IPS-11a (cell line): ENCODE measurements around the gene MALRD1.
"Not testable (repeated sequence)": the region's sequence is repeated elsewhere in the genome, so short reads cannot be mapped to it uniquely, and the experiment has no call there.

ENCODE experiments used
- H3K4me3 ChIP-seq: one replicate; pipeline ENCODE4 v1.5.1; 2013; ENCODE audit warnings: low read depth, low read length, control low read depth

The MALRD1 gene

GRCh38 chr10:19701427-19702052 is 652.9 kb downstream of the MALRD1 start:
- no peak overlapping the region for H3K4me3 ChIP-seq

DNA sequence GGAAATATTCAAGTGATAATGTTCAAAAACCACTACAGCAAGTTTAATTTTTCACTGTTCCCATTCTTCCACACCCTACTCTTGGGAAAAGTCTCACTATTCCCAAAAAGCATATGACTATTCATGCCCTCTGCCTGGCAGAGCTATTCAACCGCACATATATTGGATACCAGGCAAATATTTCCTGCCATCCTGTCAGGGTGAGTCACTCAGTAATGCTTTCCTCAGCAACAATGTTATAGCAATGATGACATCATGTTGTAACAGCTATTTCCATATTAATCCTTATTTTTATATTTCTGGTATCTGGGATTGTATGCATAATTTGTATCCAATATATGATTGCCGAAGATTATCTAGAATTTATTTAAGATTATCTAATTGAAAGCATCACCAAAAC is 653.6 kb downstream of the MALRD1 start:
- no peak overlapping the region for H3K4me3 ChIP-seq

- H3K4me3 ChIP-seq: no peak overlapping the region
Measured at GRCh38 chr10:19704544-19704943, 655.9 kb downstream of the MALRD1 start.

GRCh38 chr10:19705250-19705649 is 656.6 kb downstream of the MALRD1 start:
- H3K4me3 ChIP-seq: no peak overlapping the region

DNA sequence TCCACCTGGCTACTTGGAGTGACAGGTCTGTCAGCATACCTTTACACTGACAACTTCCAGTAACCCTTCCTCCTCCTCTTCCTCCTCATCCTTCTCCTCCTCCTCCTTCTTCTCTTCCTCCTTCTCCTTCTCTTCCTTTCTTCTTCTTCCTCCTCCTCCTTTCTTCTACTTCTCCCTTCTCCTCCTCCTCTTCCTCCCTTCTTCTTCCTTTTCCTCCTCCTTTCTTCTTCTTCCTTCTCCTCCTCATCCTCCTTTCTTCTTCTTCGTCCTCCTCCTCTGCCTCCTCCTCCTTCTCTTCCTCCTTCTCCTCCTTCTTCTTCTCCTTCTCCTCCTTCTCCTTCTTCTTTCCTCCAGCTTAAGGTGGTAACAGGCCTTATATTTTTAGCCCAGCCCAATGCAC is 658.3 kb downstream of the MALRD1 start:
- no peak overlapping the region for H3K4me3 ChIP-seq

GRCh38 chr10:19707376-19707775 is 658.8 kb downstream of the MALRD1 start:
- H3K4me3 ChIP-seq: no peak overlapping the region

DNA sequence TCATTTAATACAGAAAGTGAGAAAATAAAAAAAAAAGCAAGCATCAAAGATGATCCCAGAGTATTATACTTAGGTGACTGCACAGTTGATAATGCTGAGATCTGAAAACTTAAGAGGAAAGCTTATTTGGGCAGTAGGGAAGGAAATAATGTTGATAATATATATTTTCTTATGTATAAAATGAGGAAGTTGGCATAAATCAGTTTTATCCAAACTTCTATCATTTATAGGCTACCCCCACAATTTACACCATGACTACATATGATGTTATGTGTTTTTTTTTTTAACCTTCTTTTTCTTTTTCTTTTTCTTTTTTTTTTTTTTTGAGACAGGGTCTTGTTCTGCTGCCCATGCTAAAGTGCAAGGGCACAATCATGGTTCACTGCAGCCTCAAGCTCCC is 659.4 kb downstream of the MALRD1 start:
- no peak overlapping the region for H3K4me3 ChIP-seq

- no peak overlapping the region for H3K4me3 ChIP-seq
Measured at GRCh38 chr10:19710600-19710999, 662.0 kb downstream of the MALRD1 start.

DNA sequence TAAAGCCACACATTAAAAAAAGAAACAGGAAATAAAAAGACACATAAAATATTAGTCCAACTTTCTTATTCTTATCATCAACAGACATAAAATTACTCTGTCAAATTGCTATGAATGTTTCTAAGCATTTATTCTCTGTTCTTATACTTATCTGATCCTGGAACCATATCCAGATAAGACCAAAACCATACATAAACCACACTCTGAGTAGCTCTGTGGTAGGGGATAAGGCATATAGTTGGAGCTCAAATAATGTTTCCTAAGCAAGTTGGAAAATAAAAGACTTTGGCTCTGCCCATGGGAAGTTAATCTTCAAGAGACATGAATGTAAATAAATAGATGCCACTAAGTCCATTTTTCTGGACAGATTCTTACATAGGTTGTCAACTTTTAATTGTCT is 664.6 kb downstream of the MALRD1 start:
- H3K4me3 ChIP-seq: no peak overlapping the region

DNA sequence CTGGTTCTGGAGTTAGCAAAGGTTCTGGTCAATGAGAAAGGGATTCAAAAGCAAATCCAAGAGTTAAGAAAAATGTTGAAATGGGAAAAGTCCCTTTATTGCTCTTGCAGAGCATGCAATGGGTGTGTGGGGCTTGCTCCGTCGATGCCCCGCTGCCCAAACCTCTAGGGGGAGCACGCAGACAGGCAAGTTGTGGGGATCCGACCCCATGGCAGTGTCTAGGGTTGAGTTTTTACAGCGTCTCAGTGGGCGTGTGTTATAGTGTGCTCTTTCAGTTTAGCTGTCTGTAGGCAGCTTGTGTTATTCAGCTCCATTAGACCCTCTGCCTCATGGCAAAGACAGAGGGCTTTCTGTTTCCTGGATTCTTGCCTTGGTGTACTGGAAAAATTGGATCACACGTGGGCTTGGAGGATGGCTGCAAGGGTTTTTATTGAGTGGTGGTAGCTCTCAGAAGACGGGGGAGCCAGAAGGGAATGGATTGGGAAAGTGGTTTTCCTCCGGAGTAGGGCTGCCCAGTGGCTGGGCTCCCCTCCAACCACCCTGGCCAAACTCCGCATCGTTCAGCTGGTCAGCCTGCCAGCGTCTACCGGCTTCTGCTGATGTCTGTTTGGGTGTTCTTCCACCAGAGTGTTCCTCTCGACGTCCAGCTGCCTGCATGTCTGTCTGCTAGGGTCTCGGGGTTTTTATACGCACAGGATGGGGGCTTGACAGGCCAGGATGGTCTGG is 665.4 kb downstream of the MALRD1 start:
- H3K4me3 ChIP-seq: no peak overlapping the region

GRCh38 chr10:19719284-19719683 is 670.7 kb downstream of the MALRD1 start:
- H3K4me3 ChIP-seq: no peak overlapping the region

DNA sequence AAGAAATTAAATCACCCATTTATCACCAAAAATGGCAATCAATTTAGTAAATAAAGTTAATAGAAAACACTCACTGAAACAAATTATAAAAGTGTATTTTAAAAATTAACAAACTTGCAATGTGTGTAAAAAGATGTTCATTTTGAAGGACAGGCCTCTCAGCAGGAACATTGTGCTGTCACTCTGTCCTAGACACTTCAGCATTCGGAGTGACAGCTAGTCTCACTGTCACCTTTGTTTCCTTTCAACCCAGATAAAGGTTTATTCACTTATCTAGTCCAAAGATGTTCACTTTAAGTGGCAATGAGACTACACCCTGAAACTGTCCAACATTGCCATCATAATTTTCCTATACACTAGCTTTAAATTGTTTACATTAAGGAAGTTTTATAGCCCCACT is 675.7 kb downstream of the MALRD1 start:
- no peak overlapping the region for H3K4me3 ChIP-seq

- no peak overlapping the region for H3K4me3 ChIP-seq
Measured at GRCh38 chr10:19728376-19728775, 679.8 kb downstream of the MALRD1 start.

DNA sequence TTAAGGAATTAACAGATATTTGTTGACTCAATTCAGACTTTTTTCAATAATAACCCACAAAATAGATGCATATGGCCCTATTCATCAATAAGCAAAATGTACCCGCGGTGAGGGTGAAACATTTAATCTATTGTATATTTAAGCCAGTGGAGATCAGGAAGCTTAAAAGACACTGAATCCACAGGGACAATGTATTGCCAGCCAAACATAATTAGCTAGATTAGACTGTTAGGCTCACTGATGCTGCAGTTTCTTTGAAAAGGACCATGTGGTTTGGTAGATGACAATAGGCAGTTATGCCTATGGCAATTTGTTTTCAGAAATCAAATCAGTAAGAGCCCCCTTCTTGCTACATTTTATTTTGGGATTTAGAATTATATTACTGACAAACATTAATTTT is 680.4 kb downstream of the MALRD1 start:
- no peak overlapping the region for H3K4me3 ChIP-seq

DNA sequence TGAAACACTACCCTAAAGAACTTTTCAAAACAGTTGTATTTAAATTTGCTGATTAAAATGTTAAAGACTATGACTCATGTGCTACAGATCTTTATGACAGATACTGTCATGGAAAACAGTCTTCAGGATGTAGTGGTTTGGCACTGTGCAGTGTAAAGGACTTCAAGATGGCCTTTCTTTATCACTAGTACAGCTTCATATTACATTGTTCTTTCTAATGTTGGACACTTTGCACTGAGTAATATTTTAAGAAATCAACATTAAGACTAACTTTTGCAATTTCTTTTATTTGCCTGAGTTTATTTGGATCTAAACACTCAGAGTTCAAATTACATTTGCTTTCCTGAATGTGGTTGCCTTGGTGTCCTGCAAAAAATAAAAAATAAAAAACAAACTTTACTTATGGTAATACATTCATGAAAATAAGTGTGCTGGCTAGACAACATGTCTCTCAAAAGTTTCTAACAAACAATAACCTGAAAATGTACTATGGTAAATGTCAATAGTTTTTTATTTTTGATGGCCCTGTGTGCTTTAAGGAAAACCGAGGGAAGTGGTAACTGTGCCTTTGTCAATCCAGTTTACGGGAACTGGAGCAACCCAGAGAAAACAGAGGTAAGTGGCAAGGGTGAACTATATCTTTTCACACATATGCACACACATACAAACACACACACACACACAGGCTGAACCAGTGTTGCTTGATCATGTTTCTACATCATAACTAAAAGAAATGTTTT is 681.7 kb downstream of the MALRD1 start:
- H3K4me3 ChIP-seq: no peak overlapping the region

DNA sequence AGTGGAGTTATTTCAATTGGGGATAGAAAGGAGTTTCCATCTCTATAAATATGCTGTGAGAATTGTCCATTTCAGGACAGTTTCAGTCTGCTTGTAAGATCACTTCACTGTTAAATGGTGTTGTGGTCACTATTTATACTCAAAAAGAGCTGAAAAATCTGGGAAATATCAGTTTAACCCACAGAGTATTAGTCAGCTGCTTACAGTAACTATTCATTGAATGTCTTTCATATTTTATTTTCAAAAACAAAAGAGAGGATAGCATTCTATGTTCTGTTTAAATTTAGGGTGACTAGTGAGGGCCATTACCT is 682.3 kb downstream of the MALRD1 start:
- H3K4me3 ChIP-seq: no peak overlapping the region

DNA sequence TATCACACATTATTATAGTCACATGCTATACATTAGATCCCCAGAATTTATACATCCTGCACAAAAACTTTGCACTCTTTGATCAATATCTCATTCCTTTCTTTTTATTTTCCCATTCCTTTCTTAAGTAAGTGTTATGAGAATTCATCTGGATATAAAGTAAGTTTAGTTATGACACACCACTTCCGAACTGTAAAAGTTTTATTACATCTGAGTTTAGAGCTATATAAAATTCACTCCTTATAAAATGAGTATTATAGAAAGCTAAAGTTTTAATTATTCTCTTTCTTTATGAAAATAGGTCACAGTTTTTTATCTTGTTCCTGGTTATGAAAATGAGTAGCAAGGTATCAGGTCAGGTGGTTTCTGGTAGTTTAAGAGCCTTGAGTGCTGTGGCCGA is 683.0 kb downstream of the MALRD1 start:
- no peak overlapping the region for H3K4me3 ChIP-seq

DNA sequence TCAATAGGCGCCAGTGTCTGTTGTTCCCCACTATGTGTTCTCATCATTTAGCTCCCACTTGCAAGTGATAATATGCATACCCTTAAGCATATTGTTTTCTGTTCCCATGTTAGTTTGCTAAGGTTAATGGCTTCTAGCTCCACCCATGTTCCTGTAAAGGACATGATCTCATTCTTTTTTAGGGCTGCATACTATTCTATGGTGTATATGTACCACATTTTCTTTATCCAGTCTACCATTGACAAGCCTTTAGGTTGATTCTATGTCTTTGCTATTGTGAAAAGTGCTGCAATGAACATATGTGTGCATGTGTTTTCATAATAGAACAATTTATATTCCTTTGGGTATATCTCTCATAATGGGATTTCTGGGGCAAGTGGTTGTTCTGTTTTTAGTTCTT is 689.8 kb downstream of the MALRD1 start:
- H3K4me3 ChIP-seq: no peak overlapping the region

GRCh38 chr10:19739232-19739631 is 690.6 kb downstream of the MALRD1 start:
- not testable (repeated sequence) for H3K4me3 ChIP-seq

GRCh38 chr10:19742144-19742543 is 693.5 kb downstream of the MALRD1 start:
- H3K4me3 ChIP-seq: not testable (repeated sequence)

DNA sequence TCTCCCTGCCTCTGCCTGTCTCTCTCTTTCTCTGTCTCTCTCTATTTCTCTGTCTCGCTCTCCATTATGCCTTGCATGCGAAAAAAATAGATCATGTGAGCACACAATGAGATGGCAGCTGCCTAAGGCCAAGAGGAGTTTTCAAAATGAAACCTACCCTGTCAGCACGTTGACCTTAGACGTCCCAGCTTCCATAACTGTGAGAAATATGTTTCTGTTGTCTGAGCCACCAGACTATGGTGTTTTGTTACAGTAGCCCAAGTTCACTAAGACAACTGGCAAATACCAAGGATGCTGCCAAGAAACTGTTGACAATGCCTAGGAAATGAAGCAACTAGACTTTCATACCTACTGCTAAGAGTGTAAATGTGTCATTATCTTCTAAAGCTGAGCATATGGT is 697.1 kb downstream of the MALRD1 start:
- no peak overlapping the region for H3K4me3 ChIP-seq

GRCh38 chr10:19749185-19749729 is 700.7 kb downstream of the MALRD1 start:
- H3K4me3 ChIP-seq: no peak overlapping the region
